CD4-positive, alpha-beta T cell (primary cell): ENCODE results near the gene UBC. TPM values are rescaled to one million over a fixed set of nuclear protein-coding genes. Genes with fewer than 3 reads are reported as not detected.

Experiments
- ATAC-seq: fragments of 200-7000 bp; cut with Tn5 transposase; one replicate; pipeline ENCODE4 v1.10.0; 2022; ENCODE audit warnings: mild to moderate bottlenecking; ENCODE audit not compliant: poor library complexity
- CTCF ChIA-PET: fragments of 350-600 bp; sonication (Branson Sonifier 250); formaldehyde crosslinking; loops from one replicate; lab custom pipeline; 2021; ENCODE audit warnings: antibody characterized with exemption, inconsistent platforms; lab: Charles Lee
- POLR2A ChIA-PET: fragments of 350-600 bp; sonication (Branson Sonifier 250); formaldehyde crosslinking; loops from one replicate; lab custom pipeline; 2021; ENCODE audit warnings: antibody characterized with exemption, inconsistent platforms; lab: Charles Lee
- DNase-seq, 14 experiments: peaks; one replicate each; pipeline ENCODE4 v3.0.0-alpha.2; 2013 to 2020; ENCODE audit warnings: mixed read lengths in 2 of 14
- H3K27ac ChIP-seq, 2 donors: one replicate each; pipeline versions ENCODE4 v1.5.1 to v1.7.0; 2013; ENCODE audit warnings: low read length in 2 of 2, low read depth in 1 of 2, mild to moderate bottlenecking in 1 of 2
- H3K27me3 ChIP-seq, 2 experiments: 1 replicate in 1 of 2; 2 replicates in 1 of 2; pipeline versions ENCODE4 v1.6.1 to v1.7.0; 2013; ENCODE audit warnings: low read length in 2 of 2, control low read depth in 1 of 2, mild to moderate bottlenecking in 1 of 2, moderate library complexity in 1 of 2; ENCODE audit not compliant: insufficient read depth in 2 of 2, control insufficient read depth in 1 of 2
- H3K36me3 ChIP-seq: one replicate; pipeline ENCODE4 v1.6.1; 2013; ENCODE audit warnings: low read length, control low read depth; ENCODE audit not compliant: insufficient read depth
- H3K4me1 ChIP-seq: one replicate; pipeline ENCODE4 v1.6.1; 2013; ENCODE audit warnings: low read length, control low read depth; ENCODE audit not compliant: insufficient read depth
- H3K4me3 ChIP-seq: one replicate; pipeline ENCODE4 v1.5.1; 2013; ENCODE audit warnings: mild to moderate bottlenecking, low read length, moderate library complexity
- H3K9me3 ChIP-seq, 2 experiments: 1 replicate in 1 of 2; 2 replicates in 1 of 2; pipeline versions ENCODE4 v1.6.1 to v1.7.0; 2013; ENCODE audit warnings: low read length in 2 of 2, mild to moderate bottlenecking in 2 of 2, control low read depth in 1 of 2, moderate library complexity in 1 of 2; ENCODE audit not compliant: control insufficient read depth in 1 of 2, insufficient read depth in 1 of 2
- H3K27ac Mint-ChIP-seq: one replicate; pipeline ENCODE4 v1.8.0; 2020; ENCODE audit warnings: mixed read lengths
- H3K27me3 Mint-ChIP-seq: one replicate; pipeline ENCODE4 v1.8.0; 2021; ENCODE audit warnings: mixed read lengths
- H3K36me3 Mint-ChIP-seq: one replicate; pipeline ENCODE4 v1.8.0; 2021; ENCODE audit warnings: low read depth, mixed read lengths
- H3K4me1 Mint-ChIP-seq: one replicate; pipeline ENCODE4 v1.8.0; 2021; ENCODE audit warnings: low read depth, mixed read lengths
- H3K4me3 Mint-ChIP-seq: one replicate; pipeline ENCODE4 v1.8.0; 2020; ENCODE audit warnings: mild to moderate bottlenecking, mixed read lengths
- H3K9me3 Mint-ChIP-seq: one replicate; pipeline ENCODE4 v1.8.0; 2020; ENCODE audit warnings: mixed read lengths
- intact Hi-C, 2 experiments: fragments of 100-400 bp; cut with DNase I in 1 of 2; cut with micrococcal nuclease in 1 of 2; formaldehyde crosslinking; loops; one replicate each; pipeline versions ENCODE4 v1.15.1 to v1.9.0; 2023 to 2025; cut with DNase I, micrococcal nuclease
- total RNA-seq, 174 experiments: library from RNA in 2 of 174; stranded (reverse) in 2 of 174; gene quantifications; one replicate each; pipeline ENCODE4 v1.2.3 and lab custom pipeline; 2021 to 2026
- TF ChIP-seq, protein P1 (sequence below): fragments of 200-600 bp; IDR thresholded peaks from one replicate; pipeline ENCODE4 v1.8.0; 2022; ENCODE audit warnings: antibody characterized with exemption, mild to moderate bottlenecking

Gene UBC
- total RNA-seq, 2 experiments from 2014 or later, result 1,389 to 1,410 TPM

- Histone ChIP-seq H3K36me3 (peaks cover 8% of the 10 kb centered on the region), H3K27ac (peak overlapping the region; percentile 84 to 97), H3K4me1 (peaks cover 75% of the 10 kb centered on the region), H3K27me3 (no peaks in the 10 kb centered on the region), H3K4me3 (peak overlapping the region; percentile 54), H3K9me3 (no peaks in the 10 kb centered on the region)
- TF ChIP-seq, protein P1, sequence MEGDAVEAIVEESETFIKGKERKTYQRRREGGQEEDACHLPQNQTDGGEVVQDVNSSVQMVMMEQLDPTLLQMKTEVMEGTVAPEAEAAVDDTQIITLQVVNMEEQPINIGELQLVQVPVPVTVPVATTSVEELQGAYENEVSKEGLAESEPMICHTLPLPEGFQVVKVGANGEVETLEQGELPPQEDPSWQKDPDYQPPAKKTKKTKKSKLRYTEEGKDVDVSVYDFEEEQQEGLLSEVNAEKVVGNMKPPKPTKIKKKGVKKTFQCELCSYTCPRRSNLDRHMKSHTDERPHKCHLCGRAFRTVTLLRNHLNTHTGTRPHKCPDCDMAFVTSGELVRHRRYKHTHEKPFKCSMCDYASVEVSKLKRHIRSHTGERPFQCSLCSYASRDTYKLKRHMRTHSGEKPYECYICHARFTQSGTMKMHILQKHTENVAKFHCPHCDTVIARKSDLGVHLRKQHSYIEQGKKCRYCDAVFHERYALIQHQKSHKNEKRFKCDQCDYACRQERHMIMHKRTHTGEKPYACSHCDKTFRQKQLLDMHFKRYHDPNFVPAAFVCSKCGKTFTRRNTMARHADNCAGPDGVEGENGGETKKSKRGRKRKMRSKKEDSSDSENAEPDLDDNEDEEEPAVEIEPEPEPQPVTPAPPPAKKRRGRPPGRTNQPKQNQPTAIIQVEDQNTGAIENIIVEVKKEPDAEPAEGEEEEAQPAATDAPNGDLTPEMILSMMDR, result no peak
- Mint-ChIP-seq H3K4me1 (peaks cover 84% of the 10 kb centered on the region), H3K36me3 (peaks cover 36% of the 10 kb centered on the region), H3K4me3 (peak overlapping the region; percentile 86), H3K27me3 (peaks cover 17% of the 10 kb centered on the region), H3K27ac (peak overlapping the region; percentile 99), H3K9me3 (peaks cover 3% of the 10 kb centered on the region)
- intact Hi-C loops, result loop anchor here in 1 of 2 experiments (1.0 to 2.0 kb wide), 2 partner anchors 9 to 75 kb away; partner anchors contain the start of gene BRI3BP
- POLR2A ChIA-PET, result interaction anchor here (0.6 to 12.5 kb wide), 12 partner anchors 8 to 1684 kb away, joined by 3 to 538 read pairs (median 6); partner anchors contain the start of genes AACS, BRI3BP and MTRFR
- CTCF ChIA-PET, result interaction anchor here (0.7 to 8.5 kb wide), 3 partner anchors 10 to 22 kb away, joined by 4 to 120 read pairs (median 65); no protein-coding TSS in a partner anchor
- ATAC-seq (no peak), DNase-seq (peak in 1 of 14 experiments; percentile 35)
Measured at GRCh38 chr12:124917841-124918621, 3.6 kb upstream of the UBC start.

DNA sequence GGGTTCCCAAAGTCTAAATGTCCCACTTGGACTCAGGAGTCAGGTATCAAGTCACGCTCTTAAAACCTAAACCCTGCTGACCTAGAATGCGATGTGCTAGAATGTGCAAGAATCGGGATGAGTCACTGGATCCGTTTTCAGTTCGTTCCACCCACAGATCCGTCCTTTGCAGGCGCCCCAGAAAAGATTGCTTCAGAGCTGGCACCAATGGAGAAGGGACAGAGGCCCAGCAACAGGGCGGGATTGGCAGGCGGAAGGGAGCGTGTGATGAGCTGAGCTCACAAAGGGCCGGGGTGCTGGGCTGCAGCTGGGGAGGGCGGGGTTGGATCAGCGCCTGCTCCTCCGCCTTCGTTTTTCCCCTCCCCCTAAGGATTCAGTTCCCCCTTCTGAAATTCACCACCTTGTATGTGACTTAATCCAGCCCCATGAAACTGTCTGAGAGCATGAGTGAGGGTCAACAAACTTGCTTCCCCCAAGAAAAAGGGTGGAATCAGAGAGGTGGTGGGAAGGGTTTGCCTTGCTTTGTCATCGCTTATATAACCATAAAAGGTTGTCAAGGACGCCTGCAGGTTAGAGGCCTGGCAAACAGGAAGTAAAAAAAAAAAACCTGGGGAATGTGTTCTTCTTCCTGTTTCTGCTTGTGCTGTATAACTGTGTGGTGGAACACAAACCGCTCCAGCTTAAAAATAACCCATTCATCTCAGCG is 2.8 kb upstream of the UBC start:
- H3K36me3 Mint-ChIP-seq, result peaks cover 43% of the 10 kb centered on the region
- ChIA-PET CTCF (interaction anchor here (0.7 to 8.5 kb wide), 3 partner anchors 11 to 23 kb away, joined by 4 to 120 read pairs (median 65); no protein-coding TSS in a partner anchor), POLR2A (interaction anchor here (0.6 to 12.5 kb wide), 11 partner anchors 9 to 1684 kb away, joined by 3 to 538 read pairs (median 5); partner anchors contain the start of genes AACS, BRI3BP, MTRFR and NCOR2)
- Histone ChIP-seq H3K4me1 (peaks cover 78% of the 10 kb centered on the region), H3K9me3 (no peaks in the 10 kb centered on the region), H3K27ac (peak overlapping the region; percentile 84 to 97), H3K36me3 (peaks cover 14% of the 10 kb centered on the region), H3K4me3 (peak overlapping the region; percentile 54), H3K27me3 (no peaks in the 10 kb centered on the region)
- intact Hi-C loops, result loop anchor here in 1 of 2 experiments (1.0 to 2.0 kb wide), 2 partner anchors 10 to 76 kb away; partner anchors contain the start of gene BRI3BP
- peaks cover 89% of the 10 kb centered on the region for H3K4me1 Mint-ChIP-seq
- H3K27ac Mint-ChIP-seq, result peak overlapping the region; percentile 99
- peak; percentile 82 to 98 (median 88) for DNase-seq
- H3K27me3 Mint-ChIP-seq, result peaks cover 17% of the 10 kb centered on the region
- ATAC-seq, result peak; percentile 78
- peak overlapping the region; percentile 86 for H3K4me3 Mint-ChIP-seq
- TF ChIP-seq, protein P1, result no peak
- H3K9me3 Mint-ChIP-seq, result peaks cover 3% of the 10 kb centered on the region
